Measurements from ENCODE around the gene SNRPF.

The SNRPF gene

GRCh38 chr12:95882080-95882479, 23.3 kb downstream of the SNRPF start:
- Histone ChIP-seq H3K27ac (ENCODE audit: low read depth, low read length) (no peak overlapping the region), H3K23ac (ENCODE audit: low read length) (no peak overlapping the region), H3K9me3 (ENCODE audit: insufficient read depth, low read depth, low read length) (no peaks in the 10 kb centered on the region), H4K91ac (ENCODE audit: low read depth, low read length) (no peak overlapping the region), H2BK120ac (ENCODE audit: insufficient read depth, low read length, poor library complexity) (no peak overlapping the region), H4K12ac (ENCODE audit: low read depth, low read length) (no peak overlapping the region), H3K4me3 (ENCODE audit: low read depth, low read length) (no peak overlapping the region), H3K14ac (ENCODE audit: low read length) (no peak overlapping the region), H3K4ac (ENCODE audit: low read depth, low read length) (no peak overlapping the region), H3K4me2 (ENCODE audit: low read length) (no peak overlapping the region), H3K4me1 (ENCODE audit: control insufficient read depth in 1 of 2, insufficient read depth in 2 of 2, low read length in 2 of 2) (no peaks in the 10 kb centered on the region), H3K18ac (ENCODE audit: low read length) (no peak overlapping the region), H2AFZ (ENCODE audit: insufficient read depth, low read length, poor library complexity) (no peak overlapping the region), H3K27me3 (ENCODE audit: insufficient read depth, low read length) (no peaks in the 10 kb centered on the region), H3K79me1 (ENCODE audit: low read length) (no peaks in the 10 kb centered on the region), H3K9ac (ENCODE audit: low read length) (no peak overlapping the region), H3K36me3 (ENCODE audit: control insufficient read depth in 1 of 2, insufficient read depth in 2 of 2, low read length in 2 of 2) (no peaks in the 10 kb centered on the region), H3K79me2 (ENCODE audit: control insufficient read depth, insufficient read depth, low read length, poor library complexity) (no peaks in the 10 kb centered on the region), H2BK12ac (ENCODE audit: low read length) (no peak overlapping the region), H4K8ac (ENCODE audit: low read depth, low read length) (no peak overlapping the region), H2BK5ac (ENCODE audit: low read depth, low read length, poor library complexity) (no peak overlapping the region), H2AK5ac (ENCODE audit: low read length) (no peak overlapping the region)
- no peak for DNase-seq
- WGBS (ENCODE audit: extremely low coverage, insufficient coverage, insufficient read length) = 100% methylated on average over 1 of the region's 1 CpG

DNA sequence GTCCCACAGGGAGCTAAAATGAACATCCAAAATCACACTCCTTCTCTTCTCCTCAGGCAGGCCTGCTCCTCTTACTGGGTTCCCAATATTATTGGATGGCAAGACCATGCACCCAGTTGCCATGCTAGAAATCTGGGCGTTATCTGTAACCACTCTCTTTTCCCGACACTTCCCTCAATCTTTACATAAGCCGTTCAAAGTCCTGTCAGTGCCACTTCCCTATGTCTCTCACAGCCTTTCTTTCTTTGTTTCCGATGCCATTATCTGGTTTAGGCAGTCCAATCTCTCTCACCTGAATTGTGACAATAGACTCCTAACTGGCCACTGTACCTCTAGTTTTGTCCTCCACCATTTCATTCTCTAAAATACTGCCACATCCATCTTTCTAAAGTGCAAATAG, 24.1 kb downstream of the SNRPF start:
- no peak overlapping the region for H4K8ac ChIP-seq (ENCODE audit: low read depth, low read length)
- H3K79me1 ChIP-seq (ENCODE audit: low read length) = no peaks in the 10 kb centered on the region
- H3K18ac ChIP-seq (ENCODE audit: low read length) = no peak overlapping the region
- no peak overlapping the region for H2BK5ac ChIP-seq (ENCODE audit: low read depth, low read length, poor library complexity)
- H3K9me3 ChIP-seq (ENCODE audit: insufficient read depth, low read depth, low read length) = no peaks in the 10 kb centered on the region
- H4K12ac ChIP-seq (ENCODE audit: low read depth, low read length) = no peak overlapping the region
- H2BK120ac ChIP-seq (ENCODE audit: insufficient read depth, low read length, poor library complexity) = no peak overlapping the region
- no peaks in the 10 kb centered on the region for H3K4me1 ChIP-seq (ENCODE audit: control insufficient read depth in 1 of 2, insufficient read depth in 2 of 2, low read length in 2 of 2)
- no peak overlapping the region for H4K91ac ChIP-seq (ENCODE audit: low read depth, low read length)
- H2AK5ac ChIP-seq (ENCODE audit: low read length) = no peak overlapping the region
- H3K79me2 ChIP-seq (ENCODE audit: control insufficient read depth, insufficient read depth, low read length, poor library complexity) = no peaks in the 10 kb centered on the region
- H3K9ac ChIP-seq (ENCODE audit: low read length) = no peak overlapping the region
- no peak overlapping the region for H3K4me2 ChIP-seq (ENCODE audit: low read length)
- H3K4ac ChIP-seq (ENCODE audit: low read depth, low read length) = no peak overlapping the region
- H2AFZ ChIP-seq (ENCODE audit: insufficient read depth, low read length, poor library complexity) = no peak overlapping the region
- no peak overlapping the region for H3K14ac ChIP-seq (ENCODE audit: low read length)
- H3K4me3 ChIP-seq (ENCODE audit: low read depth, low read length) = no peak overlapping the region
- no peaks in the 10 kb centered on the region for H3K27me3 ChIP-seq (ENCODE audit: insufficient read depth, low read length)
- no peak overlapping the region for H3K23ac ChIP-seq (ENCODE audit: low read length)
- no peak overlapping the region for H2BK12ac ChIP-seq (ENCODE audit: low read length)
- no peak overlapping the region for H3K27ac ChIP-seq (ENCODE audit: low read depth, low read length)
- no peaks in the 10 kb centered on the region for H3K36me3 ChIP-seq (ENCODE audit: control insufficient read depth in 1 of 2, insufficient read depth in 2 of 2, low read length in 2 of 2)
- no peak for DNase-seq
- no CpG with 5 or more reads among the region's 4 CpGs for WGBS (ENCODE audit: extremely low coverage, insufficient coverage, insufficient read length)

DNA sequence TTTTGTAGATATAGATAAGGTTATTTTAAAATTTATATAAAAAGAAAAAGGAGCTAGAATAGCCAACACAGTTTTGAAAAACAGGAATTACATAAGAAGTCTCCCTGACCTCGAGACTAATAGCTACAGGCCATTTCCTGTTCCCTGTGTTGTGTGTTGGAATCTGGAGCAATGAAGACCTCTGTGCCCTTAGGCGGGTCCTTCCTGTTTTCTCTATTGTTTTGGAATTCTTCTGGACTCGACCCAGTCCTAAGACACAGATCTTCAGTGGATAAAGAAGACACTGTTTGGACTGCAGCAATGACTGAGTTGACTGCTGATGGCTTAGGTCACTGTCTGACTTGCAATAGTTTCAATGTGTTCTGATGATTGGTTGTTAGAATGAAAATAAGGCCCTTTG, 26.2 kb downstream of the SNRPF start:
- no CpG with 5 or more reads among the region's 3 CpGs for WGBS (ENCODE audit: extremely low coverage, insufficient coverage, insufficient read length)
- Histone ChIP-seq H3K14ac (ENCODE audit: low read length) (no peak overlapping the region), H3K9me3 (ENCODE audit: insufficient read depth, low read depth, low read length) (no peaks in the 10 kb centered on the region)

DNA sequence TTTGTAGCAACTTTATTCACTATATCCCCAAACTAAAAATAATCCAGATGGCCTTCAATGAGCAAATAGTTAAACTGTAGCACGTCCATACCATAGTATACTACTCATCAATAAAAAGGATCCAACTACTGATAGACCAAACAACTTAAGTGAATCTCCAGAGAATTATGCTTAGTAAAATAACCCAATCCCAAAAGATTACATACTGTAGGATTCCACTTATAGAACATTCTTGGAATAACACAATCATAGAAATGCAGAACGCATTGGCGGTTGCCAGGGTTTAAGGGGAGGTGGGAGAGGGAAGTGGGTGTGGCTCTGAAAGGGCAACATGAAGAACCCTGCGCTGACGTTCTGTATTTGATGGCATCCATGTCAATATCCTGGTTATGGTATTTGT, 28.6 kb downstream of the SNRPF start:
- DNase-seq = no peak
- Histone ChIP-seq H2AFZ (ENCODE audit: insufficient read depth, low read length, poor library complexity) (no peak overlapping the region), H2BK120ac (ENCODE audit: insufficient read depth, low read length, poor library complexity) (no peak overlapping the region), H3K14ac (ENCODE audit: low read length) (no peak overlapping the region), H3K4ac (ENCODE audit: low read depth, low read length) (no peak overlapping the region), H3K36me3 (ENCODE audit: control insufficient read depth in 1 of 2, insufficient read depth in 2 of 2, low read length in 2 of 2) (no peaks in the 10 kb centered on the region), H3K18ac (ENCODE audit: low read length) (no peak overlapping the region), H3K79me1 (ENCODE audit: low read length) (no peaks in the 10 kb centered on the region), H3K4me1 (ENCODE audit: control insufficient read depth in 1 of 2, insufficient read depth in 2 of 2, low read length in 2 of 2) (no peaks in the 10 kb centered on the region), H3K4me2 (ENCODE audit: low read length) (no peak overlapping the region), H3K27me3 (ENCODE audit: insufficient read depth, low read length) (no peaks in the 10 kb centered on the region), H4K12ac (ENCODE audit: low read depth, low read length) (no peak overlapping the region), H2BK5ac (ENCODE audit: low read depth, low read length, poor library complexity) (no peak overlapping the region), H4K8ac (ENCODE audit: low read depth, low read length) (no peak overlapping the region), H2AK5ac (ENCODE audit: low read length) (no peak overlapping the region), H3K79me2 (ENCODE audit: control insufficient read depth, insufficient read depth, low read length, poor library complexity) (no peaks in the 10 kb centered on the region), H2BK12ac (ENCODE audit: low read length) (no peak overlapping the region), H3K4me3 (ENCODE audit: low read depth, low read length) (no peak overlapping the region), H3K9me3 (ENCODE audit: insufficient read depth, low read depth, low read length) (no peaks in the 10 kb centered on the region), H4K91ac (ENCODE audit: low read depth, low read length) (no peak overlapping the region), H3K9ac (ENCODE audit: low read length) (no peak overlapping the region), H3K27ac (ENCODE audit: low read depth, low read length) (no peak overlapping the region), H3K23ac (ENCODE audit: low read length) (no peak overlapping the region)
- WGBS (ENCODE audit: extremely low coverage, insufficient coverage, insufficient read length) = no CpG with 5 or more reads among the region's 5 CpGs

More for the DNA sequence above, 26.2 kb downstream of the SNRPF start:
- H2BK5ac ChIP-seq (ENCODE audit: low read depth, low read length, poor library complexity) = no peak overlapping the region
- H3K18ac ChIP-seq (ENCODE audit: low read length) = no peak overlapping the region
- no peaks in the 10 kb centered on the region for H3K79me2 ChIP-seq (ENCODE audit: control insufficient read depth, insufficient read depth, low read length, poor library complexity)
- H2AK5ac ChIP-seq (ENCODE audit: low read length) = no peak overlapping the region
- H2AFZ ChIP-seq (ENCODE audit: insufficient read depth, low read length, poor library complexity) = no peak overlapping the region
- no peak overlapping the region for H4K8ac ChIP-seq (ENCODE audit: low read depth, low read length)
- H4K12ac ChIP-seq (ENCODE audit: low read depth, low read length) = no peak overlapping the region
- no peak overlapping the region for H3K4ac ChIP-seq (ENCODE audit: low read depth, low read length)
- no peak overlapping the region for H3K9ac ChIP-seq (ENCODE audit: low read length)
- peak; percentile 75 to 84 for DNase-seq
- no peak overlapping the region for H4K91ac ChIP-seq (ENCODE audit: low read depth, low read length)
- H3K79me1 ChIP-seq (ENCODE audit: low read length) = no peaks in the 10 kb centered on the region
- H3K4me3 ChIP-seq (ENCODE audit: low read depth, low read length) = no peak overlapping the region
- no peak overlapping the region for H2BK12ac ChIP-seq (ENCODE audit: low read length)
- no peak overlapping the region for H3K23ac ChIP-seq (ENCODE audit: low read length)
- no peaks in the 10 kb centered on the region for H3K4me1 ChIP-seq (ENCODE audit: control insufficient read depth in 1 of 2, insufficient read depth in 2 of 2, low read length in 2 of 2)
- H3K27me3 ChIP-seq (ENCODE audit: insufficient read depth, low read length) = no peaks in the 10 kb centered on the region
- H3K27ac ChIP-seq (ENCODE audit: low read depth, low read length) = no peak overlapping the region
- no peak overlapping the region for H2BK120ac ChIP-seq (ENCODE audit: insufficient read depth, low read length, poor library complexity)
- no peaks in the 10 kb centered on the region for H3K36me3 ChIP-seq (ENCODE audit: control insufficient read depth in 1 of 2, insufficient read depth in 2 of 2, low read length in 2 of 2)
- no peak overlapping the region for H3K4me2 ChIP-seq (ENCODE audit: low read length)
